Natural killer cell (primary cell): ENCODE results near the gene AKAP6. TPM values are rescaled to one million over a fixed set of nuclear protein-coding genes. Genes with fewer than 3 reads are reported as not detected.

Experiments used
- ATAC-seq, 3 donors: fragments of 150-1000 bp in 2 of 3; fragments of 200-7000 bp in 1 of 3; cut with Tn5 transposase; 1 replicate in 1 of 3; 2 replicates in 2 of 3; pipeline ENCODE4 v1.10.0; 2021; ENCODE audit warnings: mild to moderate bottlenecking in 2 of 3, moderate library complexity in 2 of 3
- DNase-seq, 2 donors: peaks; one replicate each; pipeline versions ENCODE4 v3.0.0 to v3.0.0-alpha.2; 2013 to 2021; ENCODE audit warnings: mixed read lengths in 1 of 2
- H3K27ac ChIP-seq: one replicate; pipeline ENCODE4 v1.5.1; 2013; ENCODE audit warnings: mild to moderate bottlenecking, low read length
- H3K27me3 ChIP-seq: one replicate; pipeline ENCODE4 v1.6.1; 2013; ENCODE audit warnings: low read length; ENCODE audit not compliant: control insufficient read depth, insufficient read depth
- H3K36me3 ChIP-seq: one replicate; pipeline ENCODE4 v1.6.1; 2013; ENCODE audit warnings: low read length; ENCODE audit not compliant: control insufficient read depth, insufficient read depth
- H3K4me1 ChIP-seq: one replicate; pipeline ENCODE4 v1.6.1; 2013; ENCODE audit warnings: low read length; ENCODE audit not compliant: control insufficient read depth, insufficient read depth
- H3K4me3 ChIP-seq: one replicate; pipeline ENCODE4 v1.5.1; 2013; ENCODE audit warnings: low read length
- H3K9me3 ChIP-seq: one replicate; pipeline ENCODE4 v1.6.1; 2013; ENCODE audit warnings: low read length; ENCODE audit not compliant: control insufficient read depth, insufficient read depth
- H3K27ac Mint-ChIP-seq, 2 donors: one replicate each; pipeline ENCODE4 v1.8.0; 2022; ENCODE audit warnings: mild to moderate bottlenecking in 2 of 2, mixed read lengths in 2 of 2, moderate library complexity in 1 of 2
- H3K27me3 Mint-ChIP-seq, 2 donors: one replicate each; pipeline ENCODE4 v1.8.0; 2022; ENCODE audit warnings: low read depth in 2 of 2, mixed read lengths in 2 of 2
- H3K36me3 Mint-ChIP-seq: one replicate; pipeline ENCODE4 v1.8.0; 2022; ENCODE audit warnings: mixed read lengths
- H3K4me1 Mint-ChIP-seq, 2 donors: one replicate each; pipeline ENCODE4 v1.8.0; 2022; ENCODE audit warnings: mixed read lengths in 2 of 2
- H3K4me3 Mint-ChIP-seq: one replicate; pipeline ENCODE4 v1.8.0; 2022; ENCODE audit warnings: mild to moderate bottlenecking, moderate library complexity, mixed read lengths
- H3K9me3 Mint-ChIP-seq, 2 donors: one replicate each; pipeline ENCODE4 v1.8.0; 2022; ENCODE audit warnings: mixed read lengths in 2 of 2
- WGBS: methylation state at CpG from one replicate; pipeline ENCODE4 v1.1.7; 2013; ENCODE audit warnings: missing lambda C conversion rate; ENCODE audit not compliant: insufficient coverage; 5-methylcytosine and 5-hydroxymethylcytosine counted together
- intact Hi-C: fragments of 100-400 bp; cut with micrococcal nuclease; formaldehyde crosslinking; loops from one replicate; pipeline ENCODE4 v1.14.2; 2022
- total RNA-seq, 4 donors: library from RNA; stranded (reverse); fragments of 120-200 nt in 1 of 4; gene quantifications; one replicate each; pipeline versions ENCODE4 v1.2.3 to v1.2.4, GENCODE V29; 2013 to 2022
- TF ChIP-seq, protein P1 (sequence below): fragments of 200-600 bp; IDR thresholded peaks from one replicate; pipeline ENCODE4 v1.8.0; 2022; ENCODE audit warnings: antibody characterized with exemption

The AKAP6 gene
- total RNA-seq, 3 donors from 2014 or later (not counting 1 experiment from before 2014, with no cell fraction given) = 0.21 to 1.3 (median 0.80) TPM

DNA sequence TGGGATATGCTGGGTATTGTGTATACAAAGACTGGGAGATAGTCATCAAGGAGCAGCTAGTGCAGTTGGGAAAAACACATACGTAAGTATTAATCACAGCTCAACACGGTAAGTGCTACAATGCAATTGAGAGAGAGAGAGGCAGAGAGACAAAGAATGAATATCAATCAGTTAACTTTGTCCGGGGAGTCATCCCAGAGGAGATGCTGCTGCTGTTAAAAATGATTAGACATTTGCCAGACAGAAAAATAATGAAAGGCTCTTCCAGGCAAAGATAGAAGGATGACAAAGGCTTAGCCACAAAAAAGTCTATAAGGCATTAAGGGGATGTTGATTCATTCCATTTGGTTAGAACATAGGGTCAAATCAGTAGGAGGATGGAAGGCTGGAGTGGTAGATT, 45.1 kb downstream of the AKAP6 start:
- no peaks in the 10 kb centered on the region for H3K9me3 Mint-ChIP-seq
- H3K36me3 ChIP-seq = no peaks in the 10 kb centered on the region
- no peaks in the 10 kb centered on the region for H3K27me3 Mint-ChIP-seq
- intact Hi-C loops = no loop called here
- WGBS = 91% methylated on average over 3 of the region's 3 CpGs
- no peaks in the 10 kb centered on the region for H3K4me1 Mint-ChIP-seq
- H3K27ac ChIP-seq = no peak overlapping the region
- H3K9me3 ChIP-seq = no peaks in the 10 kb centered on the region
- no peak overlapping the region for H3K4me3 Mint-ChIP-seq
- H3K27me3 ChIP-seq = no peaks in the 10 kb centered on the region
- no peak overlapping the region for H3K27ac Mint-ChIP-seq
- TF ChIP-seq, protein P1, sequence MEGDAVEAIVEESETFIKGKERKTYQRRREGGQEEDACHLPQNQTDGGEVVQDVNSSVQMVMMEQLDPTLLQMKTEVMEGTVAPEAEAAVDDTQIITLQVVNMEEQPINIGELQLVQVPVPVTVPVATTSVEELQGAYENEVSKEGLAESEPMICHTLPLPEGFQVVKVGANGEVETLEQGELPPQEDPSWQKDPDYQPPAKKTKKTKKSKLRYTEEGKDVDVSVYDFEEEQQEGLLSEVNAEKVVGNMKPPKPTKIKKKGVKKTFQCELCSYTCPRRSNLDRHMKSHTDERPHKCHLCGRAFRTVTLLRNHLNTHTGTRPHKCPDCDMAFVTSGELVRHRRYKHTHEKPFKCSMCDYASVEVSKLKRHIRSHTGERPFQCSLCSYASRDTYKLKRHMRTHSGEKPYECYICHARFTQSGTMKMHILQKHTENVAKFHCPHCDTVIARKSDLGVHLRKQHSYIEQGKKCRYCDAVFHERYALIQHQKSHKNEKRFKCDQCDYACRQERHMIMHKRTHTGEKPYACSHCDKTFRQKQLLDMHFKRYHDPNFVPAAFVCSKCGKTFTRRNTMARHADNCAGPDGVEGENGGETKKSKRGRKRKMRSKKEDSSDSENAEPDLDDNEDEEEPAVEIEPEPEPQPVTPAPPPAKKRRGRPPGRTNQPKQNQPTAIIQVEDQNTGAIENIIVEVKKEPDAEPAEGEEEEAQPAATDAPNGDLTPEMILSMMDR = no peak
- no peak for ATAC-seq
- no peaks in the 10 kb centered on the region for H3K36me3 Mint-ChIP-seq
- no peaks in the 10 kb centered on the region for H3K4me1 ChIP-seq
- no peak for DNase-seq
- H3K4me3 ChIP-seq = no peak overlapping the region

DNA sequence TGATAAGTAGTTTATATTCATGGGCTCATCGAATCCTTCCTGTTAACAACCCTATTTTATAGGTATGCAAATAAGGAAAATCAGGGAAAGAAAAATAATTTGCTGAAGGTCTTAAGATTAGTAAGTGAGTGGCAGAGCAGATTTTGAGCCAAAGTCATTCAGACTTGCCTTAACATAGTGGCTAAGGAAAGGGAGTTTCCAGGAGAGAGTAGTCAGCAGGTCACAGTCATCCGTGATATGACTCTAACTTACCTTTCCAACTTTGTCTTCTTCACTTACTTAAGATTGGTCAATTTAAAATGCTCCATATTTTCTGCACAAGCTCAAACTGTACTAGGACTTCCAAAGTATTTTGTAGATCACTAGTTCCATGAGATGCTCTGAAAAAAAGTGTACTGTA, 46.6 kb downstream of the AKAP6 start:
- H3K4me1 Mint-ChIP-seq = no peaks in the 10 kb centered on the region
- no peak overlapping the region for H3K27ac ChIP-seq
- H3K9me3 ChIP-seq = no peaks in the 10 kb centered on the region
- DNase-seq (no peak), ATAC-seq (no peak)
- H3K4me1 ChIP-seq = no peaks in the 10 kb centered on the region
- no peaks in the 10 kb centered on the region for H3K36me3 Mint-ChIP-seq
- H3K9me3 Mint-ChIP-seq = peaks cover 0 to 3% of the 10 kb centered on the region in 2 donors
- H3K36me3 ChIP-seq = no peaks in the 10 kb centered on the region
- intact Hi-C loops = no loop called here
- TF ChIP-seq, protein P1 = no peak
- H3K27ac Mint-ChIP-seq = no peak overlapping the region
- peaks cover 0 to 3% of the 10 kb centered on the region in 2 donors for H3K27me3 Mint-ChIP-seq
- WGBS = no CpG with 5 or more reads among the region's 2 CpGs
- no peak overlapping the region for H3K4me3 ChIP-seq
- no peaks in the 10 kb centered on the region for H3K27me3 ChIP-seq
- no peak overlapping the region for H3K4me3 Mint-ChIP-seq

DNA sequence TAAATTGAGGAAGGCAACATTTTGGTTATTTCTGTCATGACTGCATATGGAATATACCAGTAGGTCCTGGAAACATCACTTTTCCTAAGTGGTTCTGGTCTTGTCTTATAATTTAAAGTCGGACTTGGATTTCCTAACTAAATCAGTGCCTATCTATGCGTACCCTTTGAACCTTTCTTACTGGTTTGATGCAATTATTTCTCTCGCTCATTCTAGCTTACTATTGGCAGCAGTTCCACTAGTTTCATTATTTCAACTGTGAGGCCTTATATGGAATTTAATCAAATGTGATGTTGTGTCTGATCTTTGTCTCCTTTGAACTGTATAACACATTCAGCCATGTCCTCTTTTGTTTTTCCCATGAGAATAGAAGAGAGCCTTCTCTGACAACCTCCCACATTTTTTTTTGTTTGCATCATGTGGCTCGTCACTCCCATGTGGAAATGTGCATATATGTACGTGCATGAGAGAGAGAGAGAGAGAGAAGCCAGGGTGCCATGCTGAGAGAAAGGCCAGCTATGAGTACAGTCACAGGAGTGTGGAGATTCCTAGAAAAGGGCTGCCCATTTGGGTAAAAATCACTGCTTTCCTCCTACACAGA, 48.0 kb downstream of the AKAP6 start:
- WGBS = 92% methylated on average over 5 of the region's 5 CpGs
- H3K27me3 Mint-ChIP-seq = peaks cover 0 to 3% of the 10 kb centered on the region in 2 donors
- Histone ChIP-seq H3K9me3 (no peaks in the 10 kb centered on the region), H3K4me1 (no peaks in the 10 kb centered on the region), H3K27ac (no peak overlapping the region), H3K36me3 (no peaks in the 10 kb centered on the region), H3K4me3 (no peak overlapping the region), H3K27me3 (no peaks in the 10 kb centered on the region)
- peaks cover 0 to 3% of the 10 kb centered on the region in 2 donors for H3K9me3 Mint-ChIP-seq
- DNase-seq (no peak), ATAC-seq (no peak)
- H3K36me3 Mint-ChIP-seq = no peaks in the 10 kb centered on the region
- intact Hi-C loops = no loop called here
- H3K27ac Mint-ChIP-seq = no peak overlapping the region
- no peaks in the 10 kb centered on the region for H3K4me1 Mint-ChIP-seq
- H3K4me3 Mint-ChIP-seq = no peak overlapping the region
- TF ChIP-seq, protein P1 = no peak

- no peak overlapping the region for H3K27ac ChIP-seq
- H3K36me3 ChIP-seq = no peaks in the 10 kb centered on the region
- no peak for ATAC-seq
- intact Hi-C loops = no loop called here
- H3K27me3 ChIP-seq = no peaks in the 10 kb centered on the region
- Mint-ChIP-seq H3K4me3 (no peak overlapping the region), H3K9me3 (peaks cover 0 to 3% of the 10 kb centered on the region in 2 donors), H3K27ac (no peak overlapping the region), H3K36me3 (no peaks in the 10 kb centered on the region), H3K27me3 (peaks cover 0 to 3% of the 10 kb centered on the region in 2 donors), H3K4me1 (no peaks in the 10 kb centered on the region)
- no peak for DNase-seq
- no peaks in the 10 kb centered on the region for H3K4me1 ChIP-seq
- TF ChIP-seq, protein P1 = no peak
- H3K4me3 ChIP-seq = no peak overlapping the region
- no peaks in the 10 kb centered on the region for H3K9me3 ChIP-seq
These were observed 49.2 kb downstream of the AKAP6 start for GRCh38 chr14:32378284-32378683.
